Tibial nerve (tissue), 4 donors: ENCODE data around the gene CCDC88C. TPM values are rescaled to one million over a fixed set of nuclear protein-coding genes. Genes with fewer than 3 reads are reported as not detected.

Source experiments
- DNase-seq, 2 donors: peaks; one replicate each; pipeline ENCODE4 v3.0.0-alpha.2; 2019; ENCODE audit warnings: low spot score in 2 of 2
- H3K27ac ChIP-seq, 4 donors: fragments of 200-600 bp; sonication (generic) in 3 of 4; one replicate each; pipeline ENCODE4 v1.5.1; 2017 to 2019; ENCODE audit warnings: mild to moderate bottlenecking in 1 of 4
- H3K27me3 ChIP-seq, 2 donors: fragments of 200-600 bp; sonication (generic) in 1 of 2; one replicate each; pipeline versions ENCODE4 v1.5.1 to v1.6.0; 2017 to 2019
- H3K36me3 ChIP-seq, 3 donors: fragments of 200-600 bp; sonication (generic); one replicate each; pipeline ENCODE4 v1.5.1; 2018 to 2019
- H3K4me1 ChIP-seq, 4 donors: fragments of 200-600 bp; sonication (generic) in 3 of 4; one replicate each; pipeline ENCODE4 v1.5.1; 2017 to 2019
- H3K4me3 ChIP-seq, 4 donors: fragments of 200-600 bp; sonication (generic) in 3 of 4; one replicate each; pipeline ENCODE4 v1.5.1; 2017 to 2019; ENCODE audit warnings: mild to moderate bottlenecking in 1 of 4, moderate library complexity in 1 of 4
- H3K9me3 ChIP-seq, 4 donors: fragments of 200-600 bp; sonication (generic) in 3 of 4; one replicate each; pipeline ENCODE4 v1.5.1; 2017 to 2019
- EP300 ChIP-seq, 2 donors: sonication (generic); formaldehyde crosslinking; IDR thresholded peaks; one replicate each; pipeline ENCODE4 v1.6.1; 2017; ENCODE audit warnings: antibody characterized with exemption in 2 of 2, mild to moderate bottlenecking in 1 of 2
- POLR2A ChIP-seq, 2 donors: fragments of 450-650 bp; IDR thresholded peaks; one replicate each; pipeline ENCODE4 v1.6.1; 2017; ENCODE audit warnings: antibody characterized with exemption in 2 of 2, mild to moderate bottlenecking in 2 of 2, moderate library complexity in 2 of 2
- WGBS, 2 donors: methylation state at CpG; one replicate each; pipeline ENCODE4 v1.1.5; 2018; 5-methylcytosine and 5-hydroxymethylcytosine counted together
- total RNA-seq, 4 donors: library from RNA; depleted of rRNA; stranded (reverse); fragments of >200 nt; gene quantifications; one replicate each; pipeline ENCODE4 v1.1.0, GENCODE V29; 2016
- TF ChIP-seq, protein P1 (sequence below), 5 experiments: fragments of 200-600 bp in 3 of 5; fragments of 450-650 bp in 2 of 5; sonication (generic) in 3 of 5; IDR thresholded peaks; one replicate each; pipeline ENCODE4 v1.5.1; 2016 to 2019; ENCODE audit warnings: antibody characterized with exemption in 5 of 5, mild to moderate bottlenecking in 3 of 5, moderate library complexity in 2 of 5

Gene CCDC88C
- total RNA-seq, 4 donors from 2014 or later: 3.6 to 12.6 (median 6.8) TPM

DNA sequence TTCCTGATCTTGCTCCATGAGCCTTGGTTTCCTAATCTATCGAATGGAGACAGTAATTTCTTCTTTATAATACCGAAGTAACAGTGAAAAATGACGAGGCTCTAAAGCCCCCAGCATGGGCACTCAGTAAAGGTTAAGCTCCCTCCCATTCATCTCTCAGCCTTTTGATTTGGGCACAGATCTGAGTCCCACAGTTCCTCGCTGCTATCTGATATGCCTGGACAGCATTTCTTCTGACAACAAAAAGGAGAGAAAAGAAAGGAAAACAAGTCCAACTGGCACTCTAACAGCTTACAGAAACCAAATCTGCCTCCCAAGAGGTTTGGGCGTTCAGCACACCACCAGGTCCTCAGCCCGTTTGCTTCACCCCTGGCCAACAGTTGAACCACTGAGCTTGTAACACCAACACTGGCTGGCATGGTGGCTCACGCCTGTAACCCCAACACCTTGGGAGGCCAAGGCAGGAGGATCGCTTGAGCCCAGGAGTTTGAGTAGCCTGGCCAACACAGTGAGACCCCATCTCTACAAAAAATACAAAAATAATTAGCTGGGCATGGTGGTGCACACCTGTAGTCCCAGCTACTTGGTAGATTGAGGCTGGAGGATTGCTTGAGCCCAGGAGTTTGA, 19.5 kb downstream of the CCDC88C start:
- Histone ChIP-seq H3K4me1 (peaks cover 0 to 26% (median 11%) of the 10 kb centered on the region in 4 donors), H3K36me3 (no peaks in the 10 kb centered on the region), H3K4me3 (no peak overlapping the region), H3K9me3 (no peaks in the 10 kb centered on the region), H3K27ac (peak overlapping the region in 1 of 4 donors; percentile 49), H3K27me3 (peaks cover 0 to 47% of the 10 kb centered on the region in 2 donors)
- TF ChIP-seq POLR2A (IDR thresholded peaks at IDR 0.05): no peak
- TF ChIP-seq, protein P1, sequence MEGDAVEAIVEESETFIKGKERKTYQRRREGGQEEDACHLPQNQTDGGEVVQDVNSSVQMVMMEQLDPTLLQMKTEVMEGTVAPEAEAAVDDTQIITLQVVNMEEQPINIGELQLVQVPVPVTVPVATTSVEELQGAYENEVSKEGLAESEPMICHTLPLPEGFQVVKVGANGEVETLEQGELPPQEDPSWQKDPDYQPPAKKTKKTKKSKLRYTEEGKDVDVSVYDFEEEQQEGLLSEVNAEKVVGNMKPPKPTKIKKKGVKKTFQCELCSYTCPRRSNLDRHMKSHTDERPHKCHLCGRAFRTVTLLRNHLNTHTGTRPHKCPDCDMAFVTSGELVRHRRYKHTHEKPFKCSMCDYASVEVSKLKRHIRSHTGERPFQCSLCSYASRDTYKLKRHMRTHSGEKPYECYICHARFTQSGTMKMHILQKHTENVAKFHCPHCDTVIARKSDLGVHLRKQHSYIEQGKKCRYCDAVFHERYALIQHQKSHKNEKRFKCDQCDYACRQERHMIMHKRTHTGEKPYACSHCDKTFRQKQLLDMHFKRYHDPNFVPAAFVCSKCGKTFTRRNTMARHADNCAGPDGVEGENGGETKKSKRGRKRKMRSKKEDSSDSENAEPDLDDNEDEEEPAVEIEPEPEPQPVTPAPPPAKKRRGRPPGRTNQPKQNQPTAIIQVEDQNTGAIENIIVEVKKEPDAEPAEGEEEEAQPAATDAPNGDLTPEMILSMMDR (IDR thresholded peaks at IDR 0.05): no peak
- TF ChIP-seq EP300 (IDR thresholded peaks at IDR 0.05): no peak
- 76 to 77% methylated on average over 8 of the region's 8 CpGs for WGBS, 2 donors
- DNase-seq: no peak

DNA sequence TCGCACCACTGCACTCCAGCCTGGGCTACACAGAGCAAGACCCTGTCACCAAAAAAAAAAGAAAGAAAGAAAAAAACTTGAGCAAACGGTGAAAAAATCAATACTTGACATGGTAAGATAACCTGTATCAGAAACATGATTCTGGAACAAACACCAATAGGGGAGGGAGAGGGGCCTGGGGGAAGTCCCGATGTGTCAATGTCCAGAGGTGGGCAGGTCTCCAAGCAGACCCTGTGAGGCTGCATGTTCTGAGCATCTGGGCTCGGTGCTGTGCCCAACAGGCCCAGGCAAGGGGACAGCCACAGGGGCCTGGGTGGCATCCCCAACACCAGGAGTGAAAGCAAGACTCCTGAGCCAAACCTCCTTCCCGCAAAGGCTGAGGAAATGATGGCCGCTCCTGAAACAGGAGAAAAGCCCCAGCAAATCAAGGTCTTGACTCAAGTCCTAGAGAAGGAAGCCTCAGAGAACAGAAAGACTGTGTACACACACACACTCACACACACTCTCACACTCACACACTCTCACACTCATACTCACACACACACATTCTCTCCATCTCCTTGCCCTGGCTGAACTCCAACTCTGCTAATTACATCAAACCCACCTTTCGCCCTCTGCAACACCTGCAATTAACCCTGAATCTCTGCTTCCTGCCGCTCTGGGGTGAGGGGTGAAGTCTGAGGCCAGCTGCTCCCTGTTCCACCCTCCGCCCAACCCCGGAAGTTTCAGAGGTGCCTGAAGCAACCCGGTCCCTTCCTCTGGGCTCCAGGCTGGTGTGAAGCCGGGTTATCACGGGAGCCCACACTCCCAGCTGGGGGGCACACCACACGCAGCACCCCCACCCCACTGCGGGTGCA, 20.4 kb downstream of the CCDC88C start:
- no peaks in the 10 kb centered on the region for H3K36me3 ChIP-seq
- H3K27ac ChIP-seq: peak overlapping the region in 1 of 4 donors; percentile 49
- 53 to 57% methylated on average over 11 to 15 of the region's 15 CpGs for WGBS, 2 donors
- TF ChIP-seq EP300 (IDR thresholded peaks at IDR 0.05) (no peak), POLR2A (IDR thresholded peaks at IDR 0.05) (no peak)
- TF ChIP-seq, protein P1 (IDR thresholded peaks at IDR 0.05): no peak
- no peak overlapping the region for H3K4me3 ChIP-seq
- no peak for DNase-seq
- H3K4me1 ChIP-seq: peaks cover 0 to 26% (median 11%) of the 10 kb centered on the region in 4 donors
- peaks cover 0 to 56% of the 10 kb centered on the region in 2 donors for H3K27me3 ChIP-seq
- H3K9me3 ChIP-seq: no peaks in the 10 kb centered on the region

DNA sequence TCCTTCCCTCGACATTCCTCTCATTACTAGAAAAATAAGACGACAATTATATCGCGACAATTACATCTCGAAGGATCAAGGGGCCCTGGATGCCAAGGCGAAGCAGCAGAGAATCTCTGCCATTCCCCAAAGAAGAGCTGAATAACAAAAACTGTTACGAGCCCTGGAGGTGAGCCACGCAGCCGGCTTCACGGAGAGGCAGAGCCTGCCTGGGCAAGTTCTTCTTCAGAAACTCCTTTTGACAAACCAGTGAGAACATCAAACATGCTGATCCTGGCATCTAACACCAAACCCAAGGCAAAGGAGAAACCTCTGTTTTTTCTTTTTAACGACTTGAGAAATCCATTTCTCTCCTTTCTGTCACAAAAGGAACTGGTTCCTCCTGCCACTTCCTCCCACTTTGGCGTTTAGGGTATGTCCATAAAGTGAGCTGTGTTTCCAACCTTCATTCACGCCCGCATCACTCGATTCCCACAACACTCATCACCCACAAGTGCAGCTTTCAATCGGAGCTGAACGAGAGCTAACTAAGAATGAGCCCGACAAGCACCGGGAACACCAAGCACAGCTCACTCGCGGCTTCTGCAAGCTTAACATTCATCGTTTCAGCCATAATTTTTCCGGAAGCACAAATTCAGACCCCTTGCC, 21.5 kb downstream of the CCDC88C start:
- no peaks in the 10 kb centered on the region for H3K36me3 ChIP-seq
- H3K9me3 ChIP-seq: no peaks in the 10 kb centered on the region
- peaks cover 0 to 65% of the 10 kb centered on the region in 2 donors for H3K27me3 ChIP-seq
- H3K4me1 ChIP-seq: peaks cover 0 to 26% (median 11%) of the 10 kb centered on the region in 4 donors
- 31 to 38% methylated on average over 23 of the region's 23 CpGs for WGBS, 2 donors
- no peak for DNase-seq
- no peak overlapping the region for H3K27ac ChIP-seq
- TF ChIP-seq EP300 (IDR thresholded peaks at IDR 0.05) (no peak), POLR2A (IDR thresholded peaks at IDR 0.05) (no peak)
- TF ChIP-seq, protein P1 (IDR thresholded peaks at IDR 0.05): no peak
- H3K4me3 ChIP-seq: no peak overlapping the region

DNA sequence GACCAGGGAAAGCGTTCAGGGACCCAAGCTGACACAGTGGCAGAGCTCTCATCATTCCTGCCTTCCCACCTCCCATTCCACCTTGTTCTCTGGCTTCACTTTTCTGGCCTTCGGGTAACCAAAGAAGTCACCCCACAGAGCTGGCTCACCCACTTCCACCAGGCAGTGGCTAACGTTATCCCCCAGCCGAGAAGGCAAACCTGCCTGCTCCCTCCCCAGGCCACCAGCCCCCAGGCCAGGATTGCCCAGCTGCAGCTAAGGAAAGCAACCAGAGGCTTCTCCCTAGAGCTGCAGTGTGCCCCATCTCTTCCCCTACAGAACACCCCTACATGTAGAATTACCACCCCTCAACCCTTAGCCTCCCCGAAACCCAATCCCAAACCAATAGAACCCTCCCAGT, 22.2 kb downstream of the CCDC88C start:
- no peak for TF ChIP-seq EP300 (IDR thresholded peaks at IDR 0.05)
- no peaks in the 10 kb centered on the region for H3K9me3 ChIP-seq
- no peak overlapping the region for H3K27ac ChIP-seq
- WGBS, 2 donors: 75 to 83% methylated on average over 5 of the region's 5 CpGs
- DNase-seq: no peak
- H3K4me3 ChIP-seq: no peak overlapping the region
- H3K27me3 ChIP-seq: peaks cover 0 to 70% of the 10 kb centered on the region in 2 donors
- H3K36me3 ChIP-seq: no peaks in the 10 kb centered on the region
- H3K4me1 ChIP-seq: peaks cover 0 to 22% (median 9%) of the 10 kb centered on the region in 4 donors

DNA sequence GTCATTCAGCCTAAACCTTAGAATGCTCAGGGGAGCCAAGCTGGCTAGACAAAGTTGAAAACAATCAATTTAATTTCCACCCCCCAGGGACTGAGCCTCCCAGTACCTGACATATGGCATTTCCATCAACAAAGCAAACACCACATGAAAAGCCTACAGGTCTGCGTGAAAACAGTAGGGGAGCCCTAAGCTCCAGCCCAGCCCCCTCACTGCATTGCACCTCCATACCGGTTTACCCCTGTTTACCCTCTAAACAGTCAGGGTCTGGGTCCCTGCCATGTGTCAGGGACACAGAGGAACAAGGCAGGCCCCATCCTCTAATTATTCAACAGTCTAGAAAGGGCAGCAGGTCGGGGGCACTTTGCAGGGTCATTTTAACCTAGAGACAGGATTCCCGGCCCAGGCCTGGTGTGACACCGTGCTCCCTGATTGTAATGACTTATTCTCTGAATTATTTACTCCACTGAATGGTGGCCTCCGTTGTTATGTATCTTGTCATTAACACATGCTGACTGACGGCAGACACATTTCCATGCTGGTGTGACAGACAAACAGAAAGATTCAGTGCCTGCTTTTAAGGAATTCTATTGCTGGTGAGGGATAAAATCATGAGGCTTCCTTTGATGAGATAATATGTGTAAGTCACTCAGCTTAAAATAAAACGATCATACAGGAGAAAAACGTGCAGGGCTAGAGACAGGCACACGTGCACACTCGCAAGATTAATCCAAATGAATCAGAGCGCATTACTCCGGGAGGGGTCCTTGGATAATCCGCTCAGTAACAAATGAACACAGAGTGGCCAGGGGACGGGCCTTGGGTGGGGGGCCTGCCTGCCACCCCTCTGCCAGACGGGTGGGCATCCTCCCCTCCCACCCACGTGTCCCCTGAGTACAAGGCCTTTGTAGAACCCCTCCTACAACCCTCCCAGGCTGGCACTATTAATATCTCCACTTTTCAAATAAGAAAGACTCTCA, 23.2 kb downstream of the CCDC88C start:
- peaks cover 0 to 76% of the 10 kb centered on the region in 2 donors for H3K27me3 ChIP-seq
- no peaks in the 10 kb centered on the region for H3K36me3 ChIP-seq
- TF ChIP-seq, protein P1 (IDR thresholded peaks at IDR 0.05): no peak
- no peak for TF ChIP-seq POLR2A (IDR thresholded peaks at IDR 0.05)
- TF ChIP-seq EP300 (IDR thresholded peaks at IDR 0.05): no peak
- H3K9me3 ChIP-seq: no peaks in the 10 kb centered on the region
- no peak overlapping the region for H3K4me3 ChIP-seq
- WGBS, 2 donors: 75 to 80% methylated on average over 17 of the region's 17 CpGs
- no peak for DNase-seq
- H3K4me1 ChIP-seq: peaks cover 0 to 20% (median 8%) of the 10 kb centered on the region in 4 donors
- no peak overlapping the region for H3K27ac ChIP-seq
